Heart left ventricle (tissue), 13 donors: Measurements from ENCODE around the gene CLIP1.

Source experiments
- POLR2A ChIP-seq, 2 donors: fragments of 450-650 bp; IDR thresholded peaks; one replicate each; pipeline ENCODE4 v1.6.1; 2017; ENCODE audit warnings: antibody characterized with exemption in 2 of 2, mild to moderate bottlenecking in 2 of 2, moderate library complexity in 2 of 2
- TF ChIP-seq, protein P1 (sequence below), 12 donors: fragments of 200-600 bp; sonication (generic) in 4 of 12; IDR thresholded peaks; one replicate each; pipeline versions ENCODE4 v1.5.0 to v1.8.0; 2018 to 2022; ENCODE audit warnings: antibody characterized with exemption in 12 of 12, mild to moderate bottlenecking in 5 of 12
- donor health status: ischemic (EF 13 %, LVEDD 7.1; RV severe dilation, severe dysfunction).
- donor health status: DM: no; HTN: yes; CAD: no.
- donor health status: DM: no; HTN: no; CAD: no.
- donor health status: ischemic (EF 25% LVEDD 6.9; RV normal size, moderate dysfunction).
- donor health status: ischemic (EF 25% LVEDD 5.7; RV mildly dilated, moderate dysfunction).
- donor health status: ischemic (EF 35%, LVEDD 5.7; RV mildly dilated, moderate dysfunction).
- donor health status: nonischemic (EF 11% LVEDD 7.7; RV severe dilation, severe dysfunction).
- donor health status: DM: yes; HTN: yes; CAD: no.
- donor health status: PGD.
- donor health status: ischemic (EF 29% LVEDD 5.4; RV normal size, mild dysfunction).
- donor health status: nonischemic (EF 23%, LVEDD 6.1; RV moderate dilation, normal function).

DNA sequence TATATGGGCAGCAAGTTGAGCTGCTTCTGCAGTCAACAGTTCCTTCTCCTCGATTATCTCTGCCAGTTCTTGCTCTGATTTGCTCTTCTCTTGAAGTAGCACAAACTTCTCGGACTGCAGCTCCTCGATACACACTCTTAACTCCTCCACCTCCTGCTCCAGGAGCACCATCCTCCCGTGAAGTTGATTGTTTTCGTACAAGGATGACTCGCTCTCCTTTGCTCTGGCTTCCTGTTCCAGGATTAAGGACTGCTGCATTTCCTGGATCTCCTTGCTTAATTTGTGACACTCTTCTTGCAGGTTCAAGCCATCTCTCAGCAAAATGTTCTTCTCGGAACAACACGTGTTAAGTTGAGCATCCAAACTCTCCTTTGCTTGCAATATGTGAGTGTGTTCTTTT is 100.0 kb downstream of the CLIP1 start:
- TF ChIP-seq, protein P1, sequence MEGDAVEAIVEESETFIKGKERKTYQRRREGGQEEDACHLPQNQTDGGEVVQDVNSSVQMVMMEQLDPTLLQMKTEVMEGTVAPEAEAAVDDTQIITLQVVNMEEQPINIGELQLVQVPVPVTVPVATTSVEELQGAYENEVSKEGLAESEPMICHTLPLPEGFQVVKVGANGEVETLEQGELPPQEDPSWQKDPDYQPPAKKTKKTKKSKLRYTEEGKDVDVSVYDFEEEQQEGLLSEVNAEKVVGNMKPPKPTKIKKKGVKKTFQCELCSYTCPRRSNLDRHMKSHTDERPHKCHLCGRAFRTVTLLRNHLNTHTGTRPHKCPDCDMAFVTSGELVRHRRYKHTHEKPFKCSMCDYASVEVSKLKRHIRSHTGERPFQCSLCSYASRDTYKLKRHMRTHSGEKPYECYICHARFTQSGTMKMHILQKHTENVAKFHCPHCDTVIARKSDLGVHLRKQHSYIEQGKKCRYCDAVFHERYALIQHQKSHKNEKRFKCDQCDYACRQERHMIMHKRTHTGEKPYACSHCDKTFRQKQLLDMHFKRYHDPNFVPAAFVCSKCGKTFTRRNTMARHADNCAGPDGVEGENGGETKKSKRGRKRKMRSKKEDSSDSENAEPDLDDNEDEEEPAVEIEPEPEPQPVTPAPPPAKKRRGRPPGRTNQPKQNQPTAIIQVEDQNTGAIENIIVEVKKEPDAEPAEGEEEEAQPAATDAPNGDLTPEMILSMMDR (IDR thresholded peaks at IDR 0.05): no peak
- no peak for TF ChIP-seq POLR2A (IDR thresholded peaks at IDR 0.05)
